Epithelial cell of proximal tubule (primary cell): ENCODE measurements around the gene VCY1B. TPM values are rescaled to one million over a fixed set of nuclear protein-coding genes. Genes with fewer than 3 reads are reported as not detected.
"Not testable (repeated sequence)": the region's sequence is repeated elsewhere in the genome, so short reads cannot be mapped to it uniquely, and the experiment has no call there.

Source experiments
- DNase-seq: peaks from one replicate; pipeline ENCODE4 v3.0.0-alpha.2; 2011; ENCODE audit warnings: low read depth
- H3K4me3 ChIP-seq: 2 replicates; pipeline ENCODE4 v1.5.1; 2011; ENCODE audit warnings: low read depth, mild to moderate bottlenecking, low read length
- total RNA-seq: library from RNA; depleted of rRNA; stranded (reverse); fragments of >200 nt; gene quantifications from 2 replicates; pipeline ENCODE4 v1.2.3, GENCODE V29; 2015
- TF ChIP-seq, protein P1 (sequence below): conservative IDR thresholded peaks from 2 replicates; pipeline ENCODE4 v1.5.1; 2012; ENCODE audit warnings: low read depth, mild to moderate bottlenecking, low read length

The VCY1B gene
- not detected in 2 replicates for total RNA-seq

DNA sequence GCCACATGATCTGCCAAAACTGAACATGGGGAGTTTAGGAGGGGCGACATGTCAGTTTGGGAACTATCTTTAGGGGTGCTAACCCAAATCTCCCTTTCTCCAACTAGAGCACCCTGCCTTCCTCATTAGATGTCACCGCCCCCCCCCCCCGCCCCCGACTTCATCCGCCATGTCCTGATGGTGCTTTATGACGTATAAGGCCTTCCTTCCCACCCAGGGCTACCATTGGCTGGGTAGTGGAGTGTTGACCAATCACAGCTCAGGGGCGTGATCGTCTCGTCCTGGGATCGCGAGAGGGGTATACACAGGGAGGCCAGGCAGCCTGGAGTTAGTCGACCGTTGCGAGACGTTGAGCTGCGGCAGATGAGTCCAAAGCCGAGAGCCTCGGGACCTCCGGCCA lies at the start of gene VCY1B:
VCY1B (plus strand) TSS at position 301 of the 400 bp plus-strand sequence; CDS start at position 364, 63 bp downstream.
- H3K4me3 ChIP-seq, DNase-seq: not testable (repeated sequence)

DNA sequence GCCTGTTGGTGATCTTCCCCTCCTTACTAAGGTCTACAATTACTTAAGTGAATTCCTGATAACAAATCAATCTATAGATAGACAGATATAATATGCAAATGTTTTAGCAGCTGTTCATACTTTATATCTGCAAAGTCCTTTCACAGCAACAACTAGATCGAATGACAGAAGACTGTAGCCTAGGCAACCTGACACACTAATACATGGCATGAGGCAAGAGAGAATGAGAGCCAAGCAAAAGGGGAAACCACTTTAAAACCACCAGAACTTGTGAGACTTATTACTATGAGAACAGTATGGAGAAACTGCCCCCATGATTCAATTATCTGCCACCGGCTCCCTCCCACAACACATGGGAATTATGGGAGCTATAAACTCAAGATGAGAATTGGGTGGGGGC lies 44.1 kb upstream of the VCY1B start:
- not testable (repeated sequence) for DNase-seq, H3K4me3 ChIP-seq

GRCh38 chrY:14030395-14030794 lies 25.6 kb upstream of the VCY1B start:
- H3K4me3 ChIP-seq, DNase-seq: not testable (repeated sequence)

DNA sequence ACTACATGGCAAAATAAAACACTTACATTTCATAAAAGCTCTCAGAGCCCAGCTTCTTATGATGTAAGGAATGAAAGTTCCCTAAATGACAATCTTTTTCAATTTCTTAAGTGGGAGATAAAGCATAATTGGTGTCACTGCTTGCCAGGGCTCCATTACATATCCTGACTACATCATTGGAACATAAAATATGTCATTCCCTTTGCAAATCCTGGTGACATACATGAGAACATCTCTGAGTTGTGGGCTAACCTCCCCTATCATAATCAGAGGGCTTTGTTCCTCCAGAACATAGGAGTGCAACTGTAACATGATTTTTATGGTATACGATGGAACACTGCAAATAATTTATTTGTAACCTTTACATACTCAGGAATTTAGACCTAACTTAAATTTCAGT lies 29.9 kb downstream of the VCY1B start:
- no peak overlapping the region for H3K4me3 ChIP-seq
- TF ChIP-seq, protein P1, sequence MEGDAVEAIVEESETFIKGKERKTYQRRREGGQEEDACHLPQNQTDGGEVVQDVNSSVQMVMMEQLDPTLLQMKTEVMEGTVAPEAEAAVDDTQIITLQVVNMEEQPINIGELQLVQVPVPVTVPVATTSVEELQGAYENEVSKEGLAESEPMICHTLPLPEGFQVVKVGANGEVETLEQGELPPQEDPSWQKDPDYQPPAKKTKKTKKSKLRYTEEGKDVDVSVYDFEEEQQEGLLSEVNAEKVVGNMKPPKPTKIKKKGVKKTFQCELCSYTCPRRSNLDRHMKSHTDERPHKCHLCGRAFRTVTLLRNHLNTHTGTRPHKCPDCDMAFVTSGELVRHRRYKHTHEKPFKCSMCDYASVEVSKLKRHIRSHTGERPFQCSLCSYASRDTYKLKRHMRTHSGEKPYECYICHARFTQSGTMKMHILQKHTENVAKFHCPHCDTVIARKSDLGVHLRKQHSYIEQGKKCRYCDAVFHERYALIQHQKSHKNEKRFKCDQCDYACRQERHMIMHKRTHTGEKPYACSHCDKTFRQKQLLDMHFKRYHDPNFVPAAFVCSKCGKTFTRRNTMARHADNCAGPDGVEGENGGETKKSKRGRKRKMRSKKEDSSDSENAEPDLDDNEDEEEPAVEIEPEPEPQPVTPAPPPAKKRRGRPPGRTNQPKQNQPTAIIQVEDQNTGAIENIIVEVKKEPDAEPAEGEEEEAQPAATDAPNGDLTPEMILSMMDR = no peak
- DNase-seq = no peak

Other genes with a start within 250 kb of the VCY1B start
- gene VCY, start 69.8 kb upstream of the VCY1B start, total RNA-seq = not detected in 2 replicates